HepG2 (cell line): Measurements from ENCODE around the gene CFAP100. TPM values are rescaled to one million over a fixed set of nuclear protein-coding genes. Genes with fewer than 3 reads are reported as not detected.
A peak's percentile ranks its signal among the peaks of the same experiment; 100 is the strongest.

Source experiments
- AGO1 ChIP-seq: fragments of 200-400 bp; formaldehyde crosslinking; IDR thresholded peaks from 2 replicates; pipeline ENCODE4 v1.6.1; 2017; ENCODE audit warnings: mild to moderate bottlenecking, low read depth, low read length, moderate library complexity; ENCODE audit not compliant: poor library complexity, severe bottlenecking
- DPF2 ChIP-seq: sonication (generic); formaldehyde crosslinking; IDR thresholded peaks from 2 replicates; pipeline ENCODE4 v1.4.0; 2020; ENCODE audit warnings: mild to moderate bottlenecking, low read depth, missing genetic modification reagents, borderline replicate concordance
- GABPB1 ChIP-seq: IDR thresholded peaks from 2 replicates; pipeline ENCODE4 v1.6.1; 2016; ENCODE audit warnings: mild to moderate bottlenecking, missing genetic modification reagents, moderate library complexity, missing compliant biosample characterization
- SATB2 ChIP-seq: sonication (generic); formaldehyde crosslinking; IDR thresholded peaks from 2 replicates; pipeline ENCODE4 v1.5.0; 2020; ENCODE audit warnings: missing genetic modification reagents
- SRY ChIP-seq: sonication (generic); formaldehyde crosslinking; IDR thresholded peaks from 2 replicates; pipeline ENCODE4 v1.8.0; 2022; ENCODE audit warnings: mild to moderate bottlenecking, missing genetic modification reagents
- TSC22D2 ChIP-seq: sonication (generic); formaldehyde crosslinking; IDR thresholded peaks from 2 replicates; pipeline ENCODE4 v1.5.1; 2020; ENCODE audit warnings: missing genetic modification reagents, mild to moderate bottlenecking, borderline replicate concordance
- ZFX ChIP-seq: sonication (generic); formaldehyde crosslinking; IDR thresholded peaks from 2 replicates; pipeline ENCODE4 v1.4.0; 2020; ENCODE audit warnings: mild to moderate bottlenecking, low read depth, missing genetic modification reagents, moderate library complexity
- ZNF121 ChIP-seq: sonication (generic); formaldehyde crosslinking; IDR thresholded peaks from 2 replicates; pipeline ENCODE4 v1.5.0; 2020; ENCODE audit warnings: mild to moderate bottlenecking, missing genetic modification reagents
- ZNF230 ChIP-seq: sonication (generic); formaldehyde crosslinking; IDR thresholded peaks from 2 replicates; pipeline ENCODE4 v1.4.0; 2020; ENCODE audit warnings: mild to moderate bottlenecking, missing genetic modification reagents
- ZNF30 ChIP-seq: sonication (generic); formaldehyde crosslinking; IDR thresholded peaks from 2 replicates; pipeline ENCODE4 v1.5.0; 2020; ENCODE audit warnings: mild to moderate bottlenecking, missing genetic modification reagents
- ZNF777 ChIP-seq: sonication (generic); formaldehyde crosslinking; IDR thresholded peaks from 2 replicates; pipeline ENCODE4 v1.4.0; 2020; ENCODE audit warnings: missing genetic modification reagents
- ZNF841 ChIP-seq: sonication (generic); formaldehyde crosslinking; IDR thresholded peaks from 2 replicates; pipeline ENCODE4 v1.8.1; 2023; ENCODE audit warnings: missing genetic modification reagents, borderline replicate concordance
- polyA plus RNA-seq, 8 experiments: library from polyadenylated mRNA; depleted of rRNA in 3 of 8; stranded (reverse) in 7 of 8; unstranded in 1 of 8; fragments of >200 nt; fragmentation: Illumina TruSeq in 4 of 8; extraction: Trizol in 4 of 8; gene quantifications; 2 replicates each; pipeline versions ENCODE4 v1.2.1 to v1.2.3, GENCODE V29; 2011 to 2016; ENCODE audit warnings: low read depth in 4 of 8, missing spikeins in 1 of 8, mixed read lengths in 1 of 8; ENCODE audit not compliant: insufficient read depth in 1 of 8
- total RNA-seq, 5 experiments: library from RNA; depleted of rRNA; stranded (reverse); fragments of >200 nt; fragmentation: Illumina TruSeq; extraction: Trizol; gene quantifications; 2 replicates each; pipeline ENCODE4 v1.2.3, GENCODE V29; 2016; ENCODE audit warnings: low read depth in 1 of 5
- TF ChIP-seq, protein P1 (sequence below): sonication (generic); formaldehyde crosslinking; IDR thresholded peaks from 2 replicates; pipeline ENCODE4 v1.5.0; 2020; ENCODE audit warnings: missing genetic modification reagents
- TF ChIP-seq, protein P2 (sequence below): sonication (generic); formaldehyde crosslinking; IDR thresholded peaks from 2 replicates; pipeline ENCODE4 v1.5.0; 2020; ENCODE audit warnings: mild to moderate bottlenecking, missing genetic modification reagents, borderline replicate concordance
- TF ChIP-seq, protein P3 (sequence below): sonication (generic); formaldehyde crosslinking; conservative IDR thresholded peaks from 2 replicates; pipeline ENCODE4 v1.4.0; 2020; ENCODE audit warnings: missing genetic modification reagents
- TF ChIP-seq, protein P4 (sequence below): sonication (generic); formaldehyde crosslinking; IDR thresholded peaks from 2 replicates; pipeline ENCODE4 v1.4.0; 2020; ENCODE audit warnings: mild to moderate bottlenecking, low read depth, missing genetic modification reagents

Gene CFAP100
- total and polyA plus RNA-seq, 2 of the 13 experiments (the other 11 are each of a cell fraction or from before 2014, with no cell fraction given) = 0.32 TPM; not detected in 1

DNA sequence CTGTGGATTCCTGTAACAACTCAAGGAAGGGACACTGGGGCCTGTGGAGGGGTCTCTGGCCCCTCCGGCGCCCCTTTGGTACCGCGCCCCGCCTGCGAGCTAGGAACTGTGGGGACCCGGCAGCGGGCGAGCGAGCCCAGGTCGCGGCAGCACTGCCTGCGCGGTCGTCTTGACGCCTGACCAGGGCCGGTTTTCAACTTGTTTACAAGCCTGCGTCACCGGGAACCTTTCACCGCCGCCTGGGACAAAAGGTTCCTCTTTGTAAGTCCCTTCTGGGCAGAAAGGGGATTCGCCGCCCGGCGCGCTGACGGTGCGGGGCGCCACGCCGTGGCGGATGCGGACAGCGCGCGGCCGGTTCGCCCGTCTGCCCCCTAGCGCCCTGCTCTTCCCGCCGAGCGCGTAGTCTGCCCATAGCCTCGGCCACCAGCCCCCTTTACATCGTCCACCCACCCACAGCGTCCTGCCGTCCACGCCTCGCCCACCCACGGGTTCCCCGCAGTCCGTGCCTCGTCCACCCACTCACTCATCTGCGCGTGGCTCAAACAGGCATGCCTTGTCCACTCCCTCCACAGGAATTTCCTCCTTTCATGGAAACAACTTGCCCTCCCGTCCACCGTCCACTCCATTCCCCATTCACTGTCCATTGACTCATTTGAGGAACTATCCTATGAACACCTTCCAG lies 5.5 kb upstream of the CFAP100 start (continued):
- TF ChIP-seq, protein P1, sequence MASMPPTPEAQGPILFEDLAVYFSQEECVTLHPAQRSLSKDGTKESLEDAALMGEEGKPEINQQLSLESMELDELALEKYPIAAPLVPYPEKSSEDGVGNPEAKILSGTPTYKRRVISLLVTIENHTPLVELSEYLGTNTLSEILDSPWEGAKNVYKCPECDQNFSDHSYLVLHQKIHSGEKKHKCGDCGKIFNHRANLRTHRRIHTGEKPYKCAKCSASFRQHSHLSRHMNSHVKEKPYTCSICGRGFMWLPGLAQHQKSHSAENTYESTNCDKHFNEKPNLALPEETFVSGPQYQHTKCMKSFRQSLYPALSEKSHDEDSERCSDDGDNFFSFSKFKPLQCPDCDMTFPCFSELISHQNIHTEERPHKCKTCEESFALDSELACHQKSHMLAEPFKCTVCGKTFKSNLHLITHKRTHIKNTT (CRISPR knock-in tag) = no peak
- TF ChIP-seq, protein P2, sequence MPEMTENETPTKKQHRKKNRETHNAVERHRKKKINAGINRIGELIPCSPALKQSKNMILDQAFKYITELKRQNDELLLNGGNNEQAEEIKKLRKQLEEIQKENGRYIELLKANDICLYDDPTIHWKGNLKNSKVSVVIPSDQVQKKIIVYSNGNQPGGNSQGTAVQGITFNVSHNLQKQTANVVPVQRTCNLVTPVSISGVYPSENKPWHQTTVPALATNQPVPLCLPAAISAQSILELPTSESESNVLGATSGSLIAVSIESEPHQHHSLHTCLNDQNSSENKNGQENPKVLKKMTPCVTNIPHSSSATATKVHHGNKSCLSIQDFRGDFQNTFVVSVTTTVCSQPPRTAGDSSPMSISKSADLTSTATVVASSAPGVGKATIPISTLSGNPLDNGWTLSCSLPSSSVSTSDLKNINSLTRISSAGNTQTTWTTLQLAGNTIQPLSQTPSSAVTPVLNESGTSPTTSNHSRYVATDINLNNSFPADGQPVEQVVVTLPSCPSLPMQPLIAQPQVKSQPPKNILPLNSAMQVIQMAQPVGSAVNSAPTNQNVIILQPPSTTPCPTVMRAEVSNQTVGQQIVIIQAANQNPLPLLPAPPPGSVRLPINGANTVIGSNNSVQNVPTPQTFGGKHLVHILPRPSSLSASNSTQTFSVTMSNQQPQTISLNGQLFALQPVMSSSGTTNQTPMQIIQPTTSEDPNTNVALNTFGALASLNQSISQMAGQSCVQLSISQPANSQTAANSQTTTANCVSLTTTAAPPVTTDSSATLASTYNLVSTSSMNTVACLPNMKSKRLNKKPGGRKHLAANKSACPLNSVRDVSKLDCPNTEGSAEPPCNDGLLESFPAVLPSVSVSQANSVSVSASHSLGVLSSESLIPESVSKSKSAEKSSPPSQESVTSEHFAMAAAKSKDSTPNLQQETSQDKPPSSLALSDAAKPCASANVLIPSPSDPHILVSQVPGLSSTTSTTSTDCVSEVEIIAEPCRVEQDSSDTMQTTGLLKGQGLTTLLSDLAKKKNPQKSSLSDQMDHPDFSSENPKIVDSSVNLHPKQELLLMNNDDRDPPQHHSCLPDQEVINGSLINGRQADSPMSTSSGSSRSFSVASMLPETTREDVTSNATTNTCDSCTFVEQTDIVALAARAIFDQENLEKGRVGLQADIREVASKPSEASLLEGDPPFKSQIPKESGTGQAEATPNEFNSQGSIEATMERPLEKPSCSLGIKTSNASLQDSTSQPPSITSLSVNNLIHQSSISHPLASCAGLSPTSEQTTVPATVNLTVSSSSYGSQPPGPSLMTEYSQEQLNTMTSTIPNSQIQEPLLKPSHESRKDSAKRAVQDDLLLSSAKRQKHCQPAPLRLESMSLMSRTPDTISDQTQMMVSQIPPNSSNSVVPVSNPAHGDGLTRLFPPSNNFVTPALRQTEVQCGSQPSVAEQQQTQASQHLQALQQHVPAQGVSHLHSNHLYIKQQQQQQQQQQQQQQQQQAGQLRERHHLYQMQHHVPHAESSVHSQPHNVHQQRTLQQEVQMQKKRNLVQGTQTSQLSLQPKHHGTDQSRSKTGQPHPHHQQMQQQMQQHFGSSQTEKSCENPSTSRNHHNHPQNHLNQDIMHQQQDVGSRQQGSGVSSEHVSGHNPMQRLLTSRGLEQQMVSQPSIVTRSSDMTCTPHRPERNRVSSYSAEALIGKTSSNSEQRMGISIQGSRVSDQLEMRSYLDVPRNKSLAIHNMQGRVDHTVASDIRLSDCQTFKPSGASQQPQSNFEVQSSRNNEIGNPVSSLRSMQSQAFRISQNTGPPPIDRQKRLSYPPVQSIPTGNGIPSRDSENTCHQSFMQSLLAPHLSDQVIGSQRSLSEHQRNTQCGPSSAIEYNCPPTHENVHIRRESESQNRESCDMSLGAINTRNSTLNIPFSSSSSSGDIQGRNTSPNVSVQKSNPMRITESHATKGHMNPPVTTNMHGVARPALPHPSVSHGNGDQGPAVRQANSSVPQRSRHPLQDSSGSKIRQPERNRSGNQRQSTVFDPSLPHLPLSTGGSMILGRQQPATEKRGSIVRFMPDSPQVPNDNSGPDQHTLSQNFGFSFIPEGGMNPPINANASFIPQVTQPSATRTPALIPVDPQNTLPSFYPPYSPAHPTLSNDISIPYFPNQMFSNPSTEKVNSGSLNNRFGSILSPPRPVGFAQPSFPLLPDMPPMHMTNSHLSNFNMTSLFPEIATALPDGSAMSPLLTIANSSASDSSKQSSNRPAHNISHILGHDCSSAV (CRISPR knock-in tag) = no peak
- TF ChIP-seq, protein P3, sequence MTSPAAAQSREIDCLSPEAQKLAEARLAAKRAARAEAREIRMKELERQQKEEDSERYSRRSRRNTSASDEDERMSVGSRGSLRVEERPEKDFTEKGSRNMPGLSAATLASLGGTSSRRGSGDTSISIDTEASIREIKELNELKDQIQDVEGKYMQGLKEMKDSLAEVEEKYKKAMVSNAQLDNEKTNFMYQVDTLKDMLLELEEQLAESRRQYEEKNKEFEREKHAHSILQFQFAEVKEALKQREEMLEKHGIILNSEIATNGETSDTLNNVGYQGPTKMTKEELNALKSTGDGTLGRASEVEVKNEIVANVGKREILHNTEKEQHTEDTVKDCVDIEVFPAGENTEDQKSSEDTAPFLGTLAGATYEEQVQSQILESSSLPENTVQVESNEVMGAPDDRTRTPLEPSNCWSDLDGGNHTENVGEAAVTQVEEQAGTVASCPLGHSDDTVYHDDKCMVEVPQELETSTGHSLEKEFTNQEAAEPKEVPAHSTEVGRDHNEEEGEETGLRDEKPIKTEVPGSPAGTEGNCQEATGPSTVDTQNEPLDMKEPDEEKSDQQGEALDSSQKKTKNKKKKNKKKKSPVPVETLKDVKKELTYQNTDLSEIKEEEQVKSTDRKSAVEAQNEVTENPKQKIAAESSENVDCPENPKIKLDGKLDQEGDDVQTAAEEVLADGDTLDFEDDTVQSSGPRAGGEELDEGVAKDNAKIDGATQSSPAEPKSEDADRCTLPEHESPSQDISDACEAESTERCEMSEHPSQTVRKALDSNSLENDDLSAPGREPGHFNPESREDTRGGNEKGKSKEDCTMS (CRISPR knock-in tag) = no peak
- TF ChIP-seq ZNF841 (CRISPR knock-in tag) (no peak), ZNF230 (CRISPR knock-in tag) (peak; percentile 86; the same call in 1 of the 2 replicates), SRY (CRISPR knock-in tag) (peak; percentile 69), SATB2 (CRISPR knock-in tag) (no peak), AGO1 (no peak), ZNF121 (peak; percentile 76; the same call in 1 of the 2 replicates), TSC22D2 (no peak), ZFX (CRISPR knock-in tag) (peak; percentile 71), DPF2 (0 out of 2 replicates have a peak, but pooled peaks have one; percentile 19), GABPB1 (CRISPR knock-in tag) (peak; percentile 78), ZNF30 (CRISPR knock-in tag) (no peak), ZNF777 (peak; percentile 73)
- TF ChIP-seq, protein P4, sequence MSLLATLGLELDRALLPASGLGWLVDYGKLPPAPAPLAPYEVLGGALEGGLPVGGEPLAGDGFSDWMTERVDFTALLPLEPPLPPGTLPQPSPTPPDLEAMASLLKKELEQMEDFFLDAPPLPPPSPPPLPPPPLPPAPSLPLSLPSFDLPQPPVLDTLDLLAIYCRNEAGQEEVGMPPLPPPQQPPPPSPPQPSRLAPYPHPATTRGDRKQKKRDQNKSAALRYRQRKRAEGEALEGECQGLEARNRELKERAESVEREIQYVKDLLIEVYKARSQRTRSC (CRISPR knock-in tag) = 0 out of 2 replicates have a peak, but pooled peaks have one; percentile 83
